NCI-H2196 treated with DMSO at 0.1 percent for 48 hours (cell line): ENCODE measurements around the gene UBXN10.

Source experiments
- DNase-seq: peaks from one replicate; lab custom pipeline; 2025; ENCODE audit not compliant: unreplicated experiment; lab: John Stamatoyannopoulos, UW

UBXN10 gene

GRCh38 chr1:20233394-20233793, 47.5 kb downstream of the UBXN10 start:
- DNase-seq, result no peak

- DNase-seq, result no peak
Observed at GRCh38 chr1:20233866-20234265, 48.0 kb downstream of the UBXN10 start.

- DNase-seq, result no peak
Observed at GRCh38 chr1:20234788-20235535, 49.1 kb downstream of the UBXN10 start.

- DNase-seq, result no peak
Observed at GRCh38 chr1:20237646-20238045, 51.8 kb downstream of the UBXN10 start.

GRCh38 chr1:20240012-20240411, 54.1 kb downstream of the UBXN10 start:
- no peak for DNase-seq

GRCh38 chr1:20242890-20243479, 57.1 kb downstream of the UBXN10 start:
- no peak for DNase-seq
